ENCODE results near the gene CCDC9B.

The CCDC9B gene

GRCh38 chr15:40282869-40283614 lies 57.7 kb downstream of the CCDC9B start, which contains the start of gene ANKRD63:
TSS of gene ANKRD63 (minus strand) at chr15:40283064. CDS start at chr15:40282586, 478 bp downstream.
- no peak within 1 kb of the TSS for H3K27ac ChIP-seq (replicated peaks)
- peak in 1 of 2 experiments; percentile 29 for DNase-seq (ENCODE audit: low read depth in 1 of 2, low spot score in 1 of 2)
- no peaks in the 10 kb centered on the region for H3K27me3 ChIP-seq (ENCODE audit: insufficient read depth, poor library complexity, severe bottlenecking)
- peak within 1 kb of the TSS; percentile 61 for H3K4me3 ChIP-seq (replicated peaks; ENCODE audit: insufficient read depth, low read length)
- TF ChIP-seq POLR2AphosphoS5 (IDR thresholded peaks at IDR 0.05; ENCODE audit: low read depth) (peak; percentile 4; the same call in 1 of the 2 replicates), SPI1 (IDR thresholded peaks at IDR 0.05; ENCODE audit: borderline replicate concordance, low read depth) (no peak), GABPA (IDR thresholded peaks at IDR 0.05; ENCODE audit: low read depth) (no peak), CTCF (IDR thresholded peaks at IDR 0.05; ENCODE audit: insufficient read depth, low read length) (no peak), REST (IDR thresholded peaks at IDR 0.05; ENCODE audit: insufficient replicate concordance, low read depth) (no peak)

- no peak overlapping the region for H3K27ac ChIP-seq (replicated peaks)
- H3K4me3 ChIP-seq (replicated peaks; ENCODE audit: insufficient read depth, low read length), result peak overlapping the region; percentile 61
- peak; percentile 49 to 60 for DNase-seq (ENCODE audit: low read depth in 1 of 2, low spot score in 1 of 2)
Measured at GRCh38 chr15:40282147-40282868, 58.4 kb downstream of the CCDC9B start.

More at GRCh38 chr15:40282147-40282868, 58.4 kb downstream of the CCDC9B start:
- H3K27me3 ChIP-seq (ENCODE audit: insufficient read depth, poor library complexity, severe bottlenecking), result no peaks in the 10 kb centered on the region
- TF ChIP-seq POLR2AphosphoS5 (IDR thresholded peaks at IDR 0.05; ENCODE audit: low read depth) (no peak), GABPA (IDR thresholded peaks at IDR 0.05; ENCODE audit: low read depth) (no peak), REST (IDR thresholded peaks at IDR 0.05; ENCODE audit: insufficient replicate concordance, low read depth) (no peak), SPI1 (IDR thresholded peaks at IDR 0.05; ENCODE audit: borderline replicate concordance, low read depth) (no peak), CTCF (IDR thresholded peaks at IDR 0.05; ENCODE audit: insufficient read depth, low read length) (peak; percentile 5)

Data from HL-60 (cell line).